ENCODE results near the gene SH3BP5L.
A peak's percentile ranks its signal among the peaks of the same experiment; 100 is the strongest.

Gene SH3BP5L
- total RNA-seq = 18.3 to 25.8 (median 18.7) reads per million in 3 donors

DNA sequence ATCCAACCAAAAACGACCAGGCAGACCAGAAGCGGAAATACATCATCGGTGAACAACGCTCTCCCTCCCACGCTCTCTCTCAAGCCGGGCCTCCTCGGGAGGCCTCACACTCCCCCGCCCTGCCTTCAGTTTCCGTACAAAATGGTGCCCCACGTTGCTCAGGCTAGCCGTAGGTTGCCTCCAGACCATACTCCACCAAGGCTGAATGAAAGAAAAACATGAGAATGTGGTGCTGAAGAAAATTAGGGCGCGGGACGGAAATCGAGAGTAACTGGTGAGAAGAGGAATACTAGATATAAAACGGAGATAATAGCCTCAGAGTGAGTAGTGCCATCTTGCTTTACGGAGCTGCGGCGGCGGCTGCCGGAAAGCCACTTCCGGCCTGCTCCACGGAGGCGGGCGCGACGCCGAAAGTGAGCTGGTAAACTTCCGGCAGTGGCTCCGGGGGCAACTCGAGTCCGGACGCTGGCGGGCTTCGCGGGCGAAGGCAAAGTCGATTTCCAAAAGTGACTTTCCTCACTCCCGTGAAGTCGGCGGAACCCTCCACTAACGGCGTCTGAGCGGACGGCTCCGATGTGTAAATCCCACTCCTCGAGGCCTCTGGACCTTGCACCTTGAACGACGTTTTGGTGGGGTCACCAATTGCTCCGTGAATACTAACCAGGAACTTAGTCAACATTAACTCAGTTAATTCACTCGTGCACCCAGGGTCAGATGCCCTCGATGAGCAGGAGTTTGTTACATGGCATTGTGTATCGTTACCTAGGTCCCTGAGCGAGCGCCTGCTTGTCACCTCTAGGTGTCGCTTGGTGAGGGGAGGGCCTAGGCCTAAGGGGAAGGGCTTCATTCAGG lies at the start of gene SH3BP5L:
Gene SH3BP5L (minus strand): TSS at position 7 of the 852 bp plus-strand sequence. CDS start 980 bp downstream, outside the sequence.
- H3K4me1 ChIP-seq (ENCODE audit: control insufficient read depth, insufficient read depth, low read length, poor library complexity, severe bottlenecking) = peaks cover 21% of the 10 kb centered on the region

DNA sequence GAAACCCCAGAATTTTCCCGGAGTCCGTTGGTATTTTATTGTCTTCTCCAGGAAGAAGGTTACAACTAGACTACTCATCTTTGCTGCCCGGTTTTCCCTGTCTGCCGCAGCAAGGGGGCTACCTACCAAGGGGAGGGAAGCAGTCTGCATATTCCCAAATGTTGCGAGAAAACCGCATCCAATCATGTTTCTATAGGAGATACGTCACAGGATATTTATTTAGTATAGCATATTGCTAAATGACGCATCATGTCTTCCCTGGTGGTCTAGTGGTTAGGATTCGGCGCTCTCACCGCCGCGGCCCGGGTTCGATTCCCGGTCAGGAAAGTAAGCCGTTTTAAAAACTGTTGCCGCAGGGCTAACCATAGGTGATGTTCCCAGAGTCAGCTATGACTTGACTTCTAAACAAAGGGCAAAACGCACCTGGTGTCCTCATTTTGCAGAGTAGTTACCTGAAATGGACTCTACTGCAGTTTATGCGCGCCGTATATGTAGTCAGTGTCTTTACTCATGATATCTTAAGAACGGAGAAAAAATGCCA lies 48.3 kb upstream of the SH3BP5L start:
- DNase-seq = peak; percentile 73 to 77 (median 74)
- Histone ChIP-seq H3K4me1 (ENCODE audit: control insufficient read depth, insufficient read depth, low read length, poor library complexity, severe bottlenecking) (no peaks in the 10 kb centered on the region), H3K4me3 (ENCODE audit: insufficient read depth, low read depth, low read length, poor library complexity, severe bottlenecking) (peak overlapping the region; percentile 94), H3K27me3 (replicated peaks; ENCODE audit: control insufficient read depth, insufficient read depth, low read length, poor library complexity, severe bottlenecking) (no peaks in the 10 kb centered on the region), H3K27ac (ENCODE audit: insufficient read depth, low read length, poor library complexity, severe bottlenecking) (peak overlapping the region; percentile 78), H3K36me3 (ENCODE audit: control insufficient read depth, insufficient read depth, low read length) (no peaks in the 10 kb centered on the region), H3K9me3 (ENCODE audit: control insufficient read depth, low read length) (no peaks in the 10 kb centered on the region)

More for the DNA sequence above, at the start of gene SH3BP5L:
- H3K9me3 ChIP-seq (ENCODE audit: control insufficient read depth, low read length) = no peaks in the 10 kb centered on the region
- peak within 1 kb of the TSS; percentile 97 for H3K27ac ChIP-seq (ENCODE audit: insufficient read depth, low read length, poor library complexity, severe bottlenecking)
- H3K27me3 ChIP-seq (replicated peaks; ENCODE audit: control insufficient read depth, insufficient read depth, low read length, poor library complexity, severe bottlenecking) = no peaks in the 10 kb centered on the region
- DNase-seq = peak; percentile 75 to 84 (median 82)
- peaks cover 15% of the 10 kb centered on the region for H3K36me3 ChIP-seq (ENCODE audit: control insufficient read depth, insufficient read depth, low read length)
- H3K4me3 ChIP-seq (ENCODE audit: insufficient read depth, low read depth, low read length, poor library complexity, severe bottlenecking) = peak within 1 kb of the TSS; percentile 75

GRCh38 chr1:248873409-248873992 lies 47.8 kb upstream of the SH3BP5L start:
- H3K36me3 ChIP-seq (ENCODE audit: control insufficient read depth, insufficient read depth, low read length) = no peaks in the 10 kb centered on the region
- peak; percentile 79 to 93 (median 86) for DNase-seq
- H3K27me3 ChIP-seq (replicated peaks; ENCODE audit: control insufficient read depth, insufficient read depth, low read length, poor library complexity, severe bottlenecking) = no peaks in the 10 kb centered on the region
- H3K4me3 ChIP-seq (ENCODE audit: insufficient read depth, low read depth, low read length, poor library complexity, severe bottlenecking) = peak overlapping the region; percentile 94
- H3K4me1 ChIP-seq (ENCODE audit: control insufficient read depth, insufficient read depth, low read length, poor library complexity, severe bottlenecking) = no peaks in the 10 kb centered on the region
- H3K27ac ChIP-seq (ENCODE audit: insufficient read depth, low read length, poor library complexity, severe bottlenecking) = peak overlapping the region; percentile 78
- no peaks in the 10 kb centered on the region for H3K9me3 ChIP-seq (ENCODE audit: control insufficient read depth, low read length)

DNA sequence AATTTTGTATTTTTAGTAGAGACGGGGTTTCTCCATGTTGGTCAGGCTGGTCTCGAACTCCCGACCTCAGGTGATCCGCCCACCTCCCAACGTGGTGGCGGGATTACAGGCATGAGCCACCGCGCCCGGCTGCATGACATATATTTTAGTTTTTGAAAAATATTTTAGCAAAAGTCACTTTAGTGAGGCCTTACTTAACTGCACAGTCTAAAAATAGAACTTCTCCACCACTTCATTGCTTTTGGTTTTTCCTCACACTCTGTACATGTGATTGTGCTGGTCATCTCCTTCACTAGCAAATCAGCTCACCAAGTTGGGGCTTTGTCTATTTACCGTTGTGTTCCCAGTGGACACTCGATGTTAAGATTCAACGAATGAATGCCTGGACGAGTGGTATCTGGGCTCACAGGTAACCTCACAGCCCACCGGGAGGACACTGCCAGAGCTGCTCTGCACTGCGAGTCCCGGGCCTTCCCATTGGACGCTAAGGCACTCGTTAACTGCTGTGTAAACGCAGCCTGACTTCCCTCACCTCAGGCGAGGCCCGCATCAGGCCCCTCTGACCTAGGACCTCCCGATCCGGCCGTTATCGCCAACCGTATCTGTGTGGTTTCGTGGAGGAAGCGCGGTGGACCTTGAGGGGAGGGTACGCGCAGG lies 47.2 kb upstream of the SH3BP5L start:
- DNase-seq = peak in 2 of 3 donors; percentile 15 to 38
- H3K9me3 ChIP-seq (ENCODE audit: control insufficient read depth, low read length) = no peaks in the 10 kb centered on the region
- H3K27ac ChIP-seq (ENCODE audit: insufficient read depth, low read length, poor library complexity, severe bottlenecking) = peak overlapping the region; percentile 78
- H3K36me3 ChIP-seq (ENCODE audit: control insufficient read depth, insufficient read depth, low read length) = no peaks in the 10 kb centered on the region
- peak overlapping the region; percentile 94 for H3K4me3 ChIP-seq (ENCODE audit: insufficient read depth, low read depth, low read length, poor library complexity, severe bottlenecking)
- H3K27me3 ChIP-seq (replicated peaks; ENCODE audit: control insufficient read depth, insufficient read depth, low read length, poor library complexity, severe bottlenecking) = no peaks in the 10 kb centered on the region
- no peaks in the 10 kb centered on the region for H3K4me1 ChIP-seq (ENCODE audit: control insufficient read depth, insufficient read depth, low read length, poor library complexity, severe bottlenecking)

DNA sequence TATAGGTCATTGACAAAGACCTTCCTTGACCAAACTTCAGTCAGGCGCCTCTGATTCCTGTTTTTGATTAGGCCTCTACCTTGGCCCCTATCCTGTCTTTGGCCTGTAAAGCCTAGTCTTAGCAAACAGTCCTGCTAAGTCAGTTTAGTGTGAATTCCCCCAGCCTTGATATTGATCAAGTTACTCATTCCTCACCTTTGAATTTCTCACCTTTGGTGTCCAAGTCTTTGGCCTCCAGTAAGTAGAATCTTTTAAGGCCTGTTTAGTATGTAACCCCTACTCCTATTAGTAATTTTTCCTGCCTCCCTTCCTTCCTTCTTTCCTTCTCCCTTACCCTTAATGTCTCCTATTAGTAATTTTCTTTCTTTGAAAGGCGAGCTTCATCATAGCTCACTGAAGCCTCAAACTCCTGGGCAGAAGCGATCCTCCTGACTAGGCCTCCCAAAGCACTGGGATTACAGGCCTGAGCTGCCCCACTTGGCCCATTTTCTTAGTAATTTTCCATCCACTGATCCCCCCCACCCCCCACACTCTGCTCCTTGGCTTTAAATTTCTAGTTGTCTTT lies 46.2 kb upstream of the SH3BP5L start:
- no peaks in the 10 kb centered on the region for H3K27me3 ChIP-seq (replicated peaks; ENCODE audit: control insufficient read depth, insufficient read depth, low read length, poor library complexity, severe bottlenecking)
- no peak overlapping the region for H3K27ac ChIP-seq (ENCODE audit: insufficient read depth, low read length, poor library complexity, severe bottlenecking)
- DNase-seq = no peak
- H3K9me3 ChIP-seq (ENCODE audit: control insufficient read depth, low read length) = no peaks in the 10 kb centered on the region
- H3K36me3 ChIP-seq (ENCODE audit: control insufficient read depth, insufficient read depth, low read length) = no peaks in the 10 kb centered on the region
- no peak overlapping the region for H3K4me3 ChIP-seq (ENCODE audit: insufficient read depth, low read depth, low read length, poor library complexity, severe bottlenecking)
- no peaks in the 10 kb centered on the region for H3K4me1 ChIP-seq (ENCODE audit: control insufficient read depth, insufficient read depth, low read length, poor library complexity, severe bottlenecking)

DNA sequence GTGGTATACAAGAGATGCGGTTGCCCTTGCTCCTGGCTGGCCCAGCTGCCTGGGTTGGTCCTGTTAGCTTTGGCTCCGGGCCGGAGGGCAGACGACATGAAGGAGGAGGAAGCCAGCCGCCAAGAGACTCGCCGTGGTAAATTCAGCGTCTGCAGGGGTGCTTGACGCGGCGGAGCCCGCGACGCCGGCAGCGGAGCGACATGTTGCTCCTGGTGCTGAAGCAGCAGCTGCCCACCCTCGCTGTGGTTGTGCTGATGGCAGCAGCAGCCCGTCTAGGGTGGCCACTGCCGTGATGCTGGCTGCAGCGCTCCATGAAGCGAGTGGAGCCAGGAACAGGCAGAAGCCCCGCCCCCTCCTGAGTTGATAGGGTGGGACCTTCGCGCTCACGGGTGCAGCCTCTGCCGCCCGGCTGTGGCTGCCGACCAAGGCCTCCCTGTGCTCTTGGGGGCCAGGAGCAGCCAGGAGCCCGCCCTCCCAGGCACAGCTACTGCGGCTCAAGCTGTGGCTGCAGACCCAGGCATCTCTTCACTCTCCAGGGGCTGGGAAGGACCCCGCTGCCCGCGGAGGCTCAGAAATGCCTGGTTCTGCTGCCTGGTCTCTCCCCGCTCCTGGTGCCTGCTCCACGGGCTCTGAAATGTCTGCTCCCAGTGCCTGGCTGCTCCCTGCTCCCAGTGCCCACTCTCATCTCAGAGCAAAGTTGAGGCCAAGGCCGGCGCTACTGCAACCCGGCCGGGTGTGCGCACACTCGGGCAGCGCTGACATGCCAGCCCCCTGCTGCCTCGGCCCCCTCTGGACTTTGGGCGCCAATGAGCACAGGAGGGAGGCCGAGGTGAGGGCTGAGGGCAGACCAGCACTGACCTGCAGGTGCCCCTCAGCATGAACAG lies 37.5 kb upstream of the SH3BP5L start:
- DNase-seq = peak; percentile 70 to 77 (median 71)
- Histone ChIP-seq H3K9me3 (ENCODE audit: control insufficient read depth, low read length) (no peaks in the 10 kb centered on the region), H3K27ac (ENCODE audit: insufficient read depth, low read length, poor library complexity, severe bottlenecking) (peak overlapping the region; percentile 66), H3K36me3 (ENCODE audit: control insufficient read depth, insufficient read depth, low read length) (no peaks in the 10 kb centered on the region), H3K27me3 (replicated peaks; ENCODE audit: control insufficient read depth, insufficient read depth, low read length, poor library complexity, severe bottlenecking) (no peaks in the 10 kb centered on the region), H3K4me1 (ENCODE audit: control insufficient read depth, insufficient read depth, low read length, poor library complexity, severe bottlenecking) (peaks cover 18% of the 10 kb centered on the region), H3K4me3 (ENCODE audit: insufficient read depth, low read depth, low read length, poor library complexity, severe bottlenecking) (peak overlapping the region; percentile 65)

GRCh38 chr1:248862695-248862997 lies 36.9 kb upstream of the SH3BP5L start:
- Histone ChIP-seq H3K4me1 (ENCODE audit: control insufficient read depth, insufficient read depth, low read length, poor library complexity, severe bottlenecking) (peaks cover 24% of the 10 kb centered on the region), H3K27me3 (replicated peaks; ENCODE audit: control insufficient read depth, insufficient read depth, low read length, poor library complexity, severe bottlenecking) (no peaks in the 10 kb centered on the region), H3K4me3 (ENCODE audit: insufficient read depth, low read depth, low read length, poor library complexity, severe bottlenecking) (peak overlapping the region; percentile 65), H3K9me3 (ENCODE audit: control insufficient read depth, low read length) (no peaks in the 10 kb centered on the region), H3K27ac (ENCODE audit: insufficient read depth, low read length, poor library complexity, severe bottlenecking) (peak overlapping the region; percentile 66), H3K36me3 (ENCODE audit: control insufficient read depth, insufficient read depth, low read length) (no peaks in the 10 kb centered on the region)
- DNase-seq = no peak

- no peaks in the 10 kb centered on the region for H3K36me3 ChIP-seq (ENCODE audit: control insufficient read depth, insufficient read depth, low read length)
- peak overlapping the region; percentile 3 for H3K4me3 ChIP-seq (ENCODE audit: insufficient read depth, low read depth, low read length, poor library complexity, severe bottlenecking)
- H3K27ac ChIP-seq (ENCODE audit: insufficient read depth, low read length, poor library complexity, severe bottlenecking) = no peak overlapping the region
- no peak for DNase-seq
- peaks cover 31% of the 10 kb centered on the region for H3K4me1 ChIP-seq (ENCODE audit: control insufficient read depth, insufficient read depth, low read length, poor library complexity, severe bottlenecking)
- H3K9me3 ChIP-seq (ENCODE audit: control insufficient read depth, low read length) = no peaks in the 10 kb centered on the region
- H3K27me3 ChIP-seq (replicated peaks; ENCODE audit: control insufficient read depth, insufficient read depth, low read length, poor library complexity, severe bottlenecking) = no peaks in the 10 kb centered on the region
Measured at GRCh38 chr1:248861616-248862015, 35.9 kb upstream of the SH3BP5L start.

DNA sequence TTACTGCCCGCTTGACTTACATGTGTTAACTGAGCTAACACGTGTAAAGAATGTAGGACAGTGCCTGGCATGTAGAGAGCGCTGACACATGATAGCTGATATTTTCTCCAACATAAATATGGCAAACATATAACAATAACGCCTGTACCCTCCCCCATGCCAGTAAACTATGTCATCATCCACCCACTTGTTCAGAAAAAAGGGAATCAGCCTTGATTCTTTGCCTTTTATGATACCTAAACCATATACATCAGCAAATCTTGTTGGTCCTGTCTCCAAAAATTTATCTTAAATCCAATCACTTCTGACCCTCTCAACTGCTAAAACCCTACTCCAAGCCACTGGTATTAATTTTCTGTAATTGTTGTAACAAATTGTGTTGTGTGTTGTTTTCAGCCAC lies 34.3 kb upstream of the SH3BP5L start:
- Histone ChIP-seq H3K4me1 (ENCODE audit: control insufficient read depth, insufficient read depth, low read length, poor library complexity, severe bottlenecking) (peaks cover 31% of the 10 kb centered on the region), H3K27ac (ENCODE audit: insufficient read depth, low read length, poor library complexity, severe bottlenecking) (no peak overlapping the region)

More for the DNA sequence above, 34.3 kb upstream of the SH3BP5L start:
- Histone ChIP-seq H3K9me3 (ENCODE audit: control insufficient read depth, low read length) (no peaks in the 10 kb centered on the region), H3K27me3 (replicated peaks; ENCODE audit: control insufficient read depth, insufficient read depth, low read length, poor library complexity, severe bottlenecking) (no peaks in the 10 kb centered on the region), H3K4me3 (ENCODE audit: insufficient read depth, low read depth, low read length, poor library complexity, severe bottlenecking) (no peak overlapping the region), H3K36me3 (ENCODE audit: control insufficient read depth, insufficient read depth, low read length) (no peaks in the 10 kb centered on the region)
- no peak for DNase-seq

All from effector memory CD4-positive, alpha-beta T cell (primary cell).